Thyroid gland (tissue), 4 donors: ENCODE measurements around the gene XPC. TPM values are rescaled to one million over a fixed set of nuclear protein-coding genes. Genes with fewer than 3 reads are reported as not detected.

Experiments
- DNase-seq, 2 donors: peaks; one replicate each; pipeline ENCODE4 v3.0.0-alpha.2; 2019
- H3K27ac ChIP-seq, 3 donors: fragments of 200-600 bp; sonication (generic); 1 replicate in 2 of 3; 2 replicates in 1 of 3; pipeline ENCODE4 v1.5.1; 2016 to 2019; ENCODE audit warnings: mild to moderate bottlenecking in 1 of 3, moderate library complexity in 1 of 3
- H3K27me3 ChIP-seq: fragments of 200-600 bp; sonication (generic); one replicate; pipeline ENCODE4 v1.5.1; 2019
- H3K36me3 ChIP-seq, 2 donors: fragments of 200-600 bp; sonication (generic); one replicate each; pipeline ENCODE4 v1.5.1; 2016 to 2019
- H3K4me1 ChIP-seq, 2 donors: fragments of 200-600 bp; sonication (generic); one replicate each; pipeline ENCODE4 v1.5.1; 2017 to 2019
- H3K4me3 ChIP-seq, 3 donors: fragments of 200-600 bp; sonication (generic); replicated peaks in 1 of 3; 1 replicate in 2 of 3; 2 replicates in 1 of 3; pipeline ENCODE4 v1.5.1; 2016; ENCODE audit warnings: mild to moderate bottlenecking in 1 of 3
- H3K9me3 ChIP-seq: fragments of 200-600 bp; sonication (generic); one replicate; pipeline ENCODE4 v1.5.1; 2017
- CTCF ChIP-seq, 6 experiments: fragments of 200-600 bp in 3 of 6; fragments of 450-650 bp in 3 of 6; sonication (generic) in 3 of 6; IDR thresholded peaks; one replicate each; pipeline ENCODE4 v1.5.1; 2016 to 2019; ENCODE audit warnings: antibody characterized with exemption in 6 of 6, mild to moderate bottlenecking in 2 of 6, inconsistent platforms in 1 of 6, moderate library complexity in 1 of 6
- POLR2A ChIP-seq, 2 donors: fragments of 450-650 bp; IDR thresholded peaks; one replicate each; pipeline ENCODE4 v1.6.1; 2017; ENCODE audit warnings: antibody characterized with exemption in 2 of 2, mild to moderate bottlenecking in 2 of 2, moderate library complexity in 1 of 2
- WGBS, 2 donors: methylation state at CpG; one replicate each; pipeline ENCODE4 v1.1.5; 2017; 5-methylcytosine and 5-hydroxymethylcytosine counted together
- intact Hi-C: fragments of 100-400 bp; cut with DNase I; formaldehyde crosslinking; loops from one replicate; pipeline ENCODE4 v1.15.1; 2023
- total RNA-seq, 4 donors: library from RNA; depleted of rRNA; stranded (reverse); fragments of >200 nt; gene quantifications; one replicate each; pipeline ENCODE4 v1.2.3, GENCODE V29; 2016

Gene XPC
- total RNA-seq, 4 donors from 2014 or later, result 53.4 to 69.3 (median 60.8) TPM

GRCh38 chr3:14141144-14141543, 37.3 kb downstream of the XPC start:
- TF ChIP-seq POLR2A (IDR thresholded peaks at IDR 0.05), result no peak
- TF ChIP-seq CTCF (IDR thresholded peaks at IDR 0.05), result no peak
- Histone ChIP-seq H3K9me3 (no peaks in the 10 kb centered on the region), H3K36me3 (peaks cover 14 to 34% of the 10 kb centered on the region in 2 donors), H3K27me3 (no peaks in the 10 kb centered on the region), H3K4me1 (peaks cover 23 to 42% of the 10 kb centered on the region in 2 donors), H3K4me3 (no peak overlapping the region), H3K27ac (peak overlapping the region in 1 of 3 donors; percentile 95)
- intact Hi-C loops, result no loop called here
- no peak for DNase-seq
- 77 to 90% methylated on average over 2 of the region's 2 CpGs for WGBS, 2 donors

GRCh38 chr3:14140668-14141067, 37.7 kb downstream of the XPC start:
- H3K36me3 ChIP-seq, result peaks cover 19 to 39% of the 10 kb centered on the region in 2 donors
- WGBS, 2 donors, result 95 to 96% methylated on average over 2 of the region's 2 CpGs
- intact Hi-C loops, result no loop called here
- no peak for TF ChIP-seq POLR2A (IDR thresholded peaks at IDR 0.05)
- TF ChIP-seq CTCF (IDR thresholded peaks at IDR 0.05), result no peak
- no peak overlapping the region for H3K27ac ChIP-seq
- no peak overlapping the region for H3K4me3 ChIP-seq
- no peaks in the 10 kb centered on the region for H3K27me3 ChIP-seq
- peaks cover 23 to 38% of the 10 kb centered on the region in 2 donors for H3K4me1 ChIP-seq
- no peaks in the 10 kb centered on the region for H3K9me3 ChIP-seq
- DNase-seq, result no peak

- Histone ChIP-seq H3K27ac (no peak overlapping the region), H3K36me3 (peaks cover 28 to 48% of the 10 kb centered on the region in 2 donors)
- intact Hi-C loops, result no loop called here
Observed at GRCh38 chr3:14139771-14140170, 38.6 kb downstream of the XPC start.

GRCh38 chr3:14138878-14139655, 39.3 kb downstream of the XPC start:
- peaks cover 35 to 55% of the 10 kb centered on the region in 2 donors for H3K36me3 ChIP-seq
- TF ChIP-seq POLR2A (IDR thresholded peaks at IDR 0.05), result no peak
- no peak for TF ChIP-seq CTCF (IDR thresholded peaks at IDR 0.05)
- no peak for DNase-seq
- no peaks in the 10 kb centered on the region for H3K27me3 ChIP-seq
- peaks cover 12 to 24% of the 10 kb centered on the region in 2 donors for H3K4me1 ChIP-seq
- H3K27ac ChIP-seq, result no peak overlapping the region
- H3K9me3 ChIP-seq, result no peaks in the 10 kb centered on the region
- intact Hi-C loops, result no loop called here
- WGBS, 2 donors, result 88 to 94% methylated on average over 11 to 13 of the region's 14 CpGs
- no peak overlapping the region for H3K4me3 ChIP-seq

More at GRCh38 chr3:14139771-14140170, 38.6 kb downstream of the XPC start:
- Histone ChIP-seq H3K27me3 (no peaks in the 10 kb centered on the region), H3K4me3 (no peak overlapping the region), H3K9me3 (no peaks in the 10 kb centered on the region), H3K4me1 (peaks cover 17 to 29% of the 10 kb centered on the region in 2 donors)
- 88 to 89% methylated on average over 5 of the region's 5 CpGs for WGBS, 2 donors
- no peak for DNase-seq
- TF ChIP-seq CTCF (IDR thresholded peaks at IDR 0.05) (no peak), POLR2A (IDR thresholded peaks at IDR 0.05) (no peak)
